Colonic mucosa (tissue), 4 donors: ENCODE data around the gene WDSUB1. TPM values are rescaled to one million over a fixed set of nuclear protein-coding genes. Genes with fewer than 3 reads are reported as not detected.

ENCODE experiments used
- DNase-seq: peaks from one replicate; pipeline ENCODE4 v3.0.0-alpha.2; 2020
- H3K27ac ChIP-seq: fragments of 200-600 bp; one replicate; pipeline ENCODE4 v1.8.0; 2021
- H3K27me3 ChIP-seq: fragments of 200-600 bp; one replicate; pipeline ENCODE4 v1.8.0; 2021
- H3K36me3 ChIP-seq: fragments of 200-600 bp; one replicate; pipeline ENCODE4 v1.8.0; 2021
- H3K4me1 ChIP-seq: fragments of 200-600 bp; one replicate; pipeline ENCODE4 v1.8.0; 2021; ENCODE audit warnings: mild to moderate bottlenecking
- H3K4me3 ChIP-seq: fragments of 200-600 bp; one replicate; pipeline ENCODE4 v1.8.0; 2021
- H3K9ac ChIP-seq, 2 donors: one replicate each; pipeline ENCODE4 v1.7.0; 2013; ENCODE audit warnings: control low read depth in 2 of 2, low read depth in 2 of 2, low read length in 2 of 2
- H3K9me3 ChIP-seq: fragments of 200-600 bp; one replicate; pipeline ENCODE4 v1.8.0; 2021
- CTCF ChIP-seq: fragments of 200-600 bp; IDR thresholded peaks from one replicate; pipeline ENCODE4 v1.8.0; 2022; ENCODE audit warnings: antibody characterized with exemption, mild to moderate bottlenecking
- intact Hi-C: fragments of 100-400 bp; cut with DNase I; formaldehyde crosslinking; loops from one replicate; pipeline ENCODE4 v1.14.1; 2022
- total RNA-seq, 2 donors: library from RNA; stranded (reverse); fragmentation: NEBNext Ultra II Directional in 1 of 2; extraction: Animal tissue kit (Norgen Biotek cat#: 25700) in 1 of 2; gene quantifications; one replicate each; pipeline ENCODE4 v1.2.1, GENCODE V29; 2021
- donor health status: healthy.
- donor health status: DM: no; HTN: no; CAD: no.
- donor health status: DM: no; HTN: no; CAD: no.

WDSUB1 gene
- total RNA-seq, 2 donors from 2014 or later = 7.2 to 7.5 TPM

DNA sequence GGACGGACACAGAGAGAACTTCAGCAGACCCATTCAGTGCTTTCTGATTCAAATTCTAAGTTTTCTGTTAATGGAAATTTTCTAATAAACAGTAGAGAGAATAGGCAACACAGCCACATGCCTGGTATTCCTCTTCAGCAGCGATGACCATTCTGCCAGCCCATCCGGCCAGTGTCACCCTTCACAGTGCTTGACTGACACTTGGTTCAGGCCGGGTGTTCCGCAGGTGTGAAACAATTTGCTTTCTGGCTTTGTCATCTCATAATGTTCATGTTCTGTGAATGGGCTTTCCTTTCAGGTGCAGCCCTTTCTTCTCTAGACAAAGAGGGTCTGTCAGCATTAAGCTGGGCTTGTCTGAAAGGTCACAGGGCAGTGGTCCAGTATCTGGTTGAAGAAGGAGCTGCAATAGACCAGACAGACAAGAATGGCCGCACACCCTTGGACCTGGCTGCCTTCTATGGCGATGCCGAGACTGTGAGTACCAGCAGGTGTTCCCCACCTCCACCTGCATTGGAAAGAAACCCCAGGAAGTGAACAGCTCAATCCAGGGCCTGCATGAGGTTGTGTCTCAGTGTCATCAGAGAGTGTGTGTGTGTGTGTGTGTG lies 67.0 kb downstream of the WDSUB1 start:
- H3K36me3 ChIP-seq = no peaks in the 10 kb centered on the region
- H3K9me3 ChIP-seq = no peaks in the 10 kb centered on the region
- intact Hi-C loops = no loop called here

DNA sequence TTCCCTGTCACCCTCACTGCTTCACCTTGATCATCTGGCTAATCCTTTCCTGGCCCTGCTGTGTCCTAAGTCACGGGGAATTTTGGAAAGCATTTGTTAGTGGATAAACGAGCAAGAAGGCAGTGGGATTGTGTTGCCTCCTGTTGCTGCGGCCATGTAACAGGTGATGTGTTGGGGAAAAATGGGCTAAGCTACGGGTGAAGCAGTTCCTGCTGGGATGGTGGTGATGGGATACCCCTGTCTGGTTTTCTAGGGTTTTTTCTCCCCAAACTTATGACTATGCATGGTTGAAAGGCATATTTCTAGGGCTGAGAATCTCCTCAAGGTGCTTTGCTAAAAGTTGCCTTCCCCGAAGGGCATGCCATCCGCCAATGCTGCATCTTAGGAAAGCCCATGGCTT lies 68.1 kb downstream of the WDSUB1 start:
- TF ChIP-seq CTCF = no peak
- H3K27me3 ChIP-seq = no peaks in the 10 kb centered on the region
- no peaks in the 10 kb centered on the region for H3K9me3 ChIP-seq
- intact Hi-C loops = no loop called here
- no peak for DNase-seq
- H3K9ac ChIP-seq = no peak overlapping the region
- H3K36me3 ChIP-seq = no peaks in the 10 kb centered on the region
- H3K4me3 ChIP-seq = no peak overlapping the region
- no peaks in the 10 kb centered on the region for H3K4me1 ChIP-seq
- H3K27ac ChIP-seq = no peak overlapping the region

More for the DNA sequence above, 67.0 kb downstream of the WDSUB1 start:
- Histone ChIP-seq H3K27ac (no peak overlapping the region), H3K27me3 (no peaks in the 10 kb centered on the region), H3K4me1 (no peaks in the 10 kb centered on the region), H3K9ac (no peak overlapping the region), H3K4me3 (no peak overlapping the region)
- DNase-seq = peak; percentile 10
- no peak for TF ChIP-seq CTCF

DNA sequence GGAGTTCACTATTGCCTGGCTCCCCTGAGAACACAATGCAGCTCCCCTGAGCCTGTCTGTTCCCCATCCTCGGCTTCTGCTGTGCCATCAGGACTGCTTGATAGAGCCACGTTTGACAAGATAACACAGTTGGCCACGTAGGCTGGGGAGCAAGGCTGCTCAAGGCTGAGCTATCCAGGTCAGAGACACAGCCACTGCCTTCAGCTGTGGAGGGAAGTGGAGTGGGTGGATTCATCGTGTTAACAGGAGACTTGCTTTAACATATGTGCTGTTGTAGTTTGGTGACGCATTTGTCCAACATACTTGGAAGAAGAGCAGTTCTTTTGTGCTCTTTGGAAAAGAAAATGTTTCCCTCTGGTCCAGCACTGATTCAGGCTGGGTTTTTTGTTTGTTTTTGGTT lies 68.8 kb downstream of the WDSUB1 start:
- H3K9ac ChIP-seq = no peak overlapping the region
- H3K36me3 ChIP-seq = no peaks in the 10 kb centered on the region
- no peak for DNase-seq
- H3K9me3 ChIP-seq = no peaks in the 10 kb centered on the region
- no peaks in the 10 kb centered on the region for H3K27me3 ChIP-seq
- H3K4me3 ChIP-seq = no peak overlapping the region
- no peak overlapping the region for H3K27ac ChIP-seq
- TF ChIP-seq CTCF = no peak
- intact Hi-C loops = no loop called here
- no peaks in the 10 kb centered on the region for H3K4me1 ChIP-seq

- Histone ChIP-seq H3K27ac (no peak overlapping the region), H3K9me3 (no peaks in the 10 kb centered on the region), H3K4me3 (no peak overlapping the region), H3K27me3 (no peaks in the 10 kb centered on the region), H3K4me1 (no peaks in the 10 kb centered on the region), H3K9ac (no peak overlapping the region), H3K36me3 (no peaks in the 10 kb centered on the region)
- intact Hi-C loops = no loop called here
- TF ChIP-seq CTCF = no peak
- no peak for DNase-seq
Observed at GRCh38 chr2:159215116-159215515, 71.4 kb downstream of the WDSUB1 start.

DNA sequence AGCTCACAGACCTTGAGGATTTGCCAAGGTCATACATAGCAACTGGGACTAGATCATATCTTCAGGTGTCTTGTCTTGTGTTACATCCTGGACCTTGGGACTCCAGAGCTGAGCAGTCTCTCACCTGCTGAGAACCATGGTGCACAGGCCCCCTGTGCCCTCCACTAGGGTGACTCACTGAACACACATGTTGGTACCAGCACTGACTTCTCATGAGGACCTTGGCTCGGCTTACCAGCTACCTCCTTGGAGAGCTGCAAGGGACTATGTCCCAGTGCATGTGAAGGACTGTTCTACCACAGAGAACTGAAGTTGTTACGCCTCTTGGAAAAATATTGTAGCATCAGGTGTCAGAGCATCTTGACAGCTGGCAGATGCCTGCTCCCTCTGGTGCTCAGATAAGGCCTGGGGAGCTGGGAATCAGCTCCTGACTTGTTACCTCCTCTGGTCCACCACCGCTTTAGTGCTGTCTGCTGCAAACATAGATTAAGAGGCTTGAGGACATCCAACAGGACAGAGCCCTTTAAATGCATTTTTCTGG lies 72.1 kb downstream of the WDSUB1 start:
- DNase-seq = no peak
- no peaks in the 10 kb centered on the region for H3K36me3 ChIP-seq
- no peaks in the 10 kb centered on the region for H3K9me3 ChIP-seq
- no peak for TF ChIP-seq CTCF
- H3K4me3 ChIP-seq = no peak overlapping the region
- H3K9ac ChIP-seq = no peak overlapping the region
- intact Hi-C loops = no loop called here
- peaks cover 4% of the 10 kb centered on the region for H3K4me1 ChIP-seq
- H3K27me3 ChIP-seq = no peaks in the 10 kb centered on the region
- H3K27ac ChIP-seq = no peak overlapping the region
